Central memory CD8-positive, alpha-beta T cell (primary cell): Measurements from ENCODE around the gene NPC1L1.

Experiments used
- ATAC-seq: fragments of 150-1000 bp; cut with Tn5 transposase; replicated peaks from 2 replicates; pipeline ENCODE4 v1.10.0; 2022; ENCODE audit warnings: mild to moderate bottlenecking, moderate FRiP score, moderate number of reproducible peaks; ENCODE audit not compliant: poor library complexity, severe bottlenecking; ENCODE audit errors: extremely low read depth
- DNase-seq, 2 donors: peaks; one replicate each; pipeline ENCODE4 v3.0.0; 2021; ENCODE audit warnings: low spot score in 2 of 2
- H3K27ac Mint-ChIP-seq: one replicate; pipeline ENCODE4 v1.8.0; 2022; ENCODE audit warnings: low read depth, mild to moderate bottlenecking, moderate library complexity, mixed read lengths
- H3K27me3 Mint-ChIP-seq: one replicate; pipeline ENCODE4 v1.8.0; 2022; ENCODE audit warnings: mixed read lengths
- H3K36me3 Mint-ChIP-seq: one replicate; pipeline ENCODE4 v1.8.0; 2022; ENCODE audit warnings: mild to moderate bottlenecking, moderate library complexity, mixed read lengths; ENCODE audit not compliant: insufficient read depth
- H3K4me1 Mint-ChIP-seq: one replicate; pipeline ENCODE4 v1.8.0; 2022; ENCODE audit warnings: mixed read lengths
- H3K4me3 Mint-ChIP-seq: one replicate; pipeline ENCODE4 v1.8.0; 2022; ENCODE audit warnings: mild to moderate bottlenecking, moderate library complexity, mixed read lengths
- H3K9me3 Mint-ChIP-seq: one replicate; pipeline ENCODE4 v1.8.0; 2022; ENCODE audit warnings: mixed read lengths

The NPC1L1 gene

DNA sequence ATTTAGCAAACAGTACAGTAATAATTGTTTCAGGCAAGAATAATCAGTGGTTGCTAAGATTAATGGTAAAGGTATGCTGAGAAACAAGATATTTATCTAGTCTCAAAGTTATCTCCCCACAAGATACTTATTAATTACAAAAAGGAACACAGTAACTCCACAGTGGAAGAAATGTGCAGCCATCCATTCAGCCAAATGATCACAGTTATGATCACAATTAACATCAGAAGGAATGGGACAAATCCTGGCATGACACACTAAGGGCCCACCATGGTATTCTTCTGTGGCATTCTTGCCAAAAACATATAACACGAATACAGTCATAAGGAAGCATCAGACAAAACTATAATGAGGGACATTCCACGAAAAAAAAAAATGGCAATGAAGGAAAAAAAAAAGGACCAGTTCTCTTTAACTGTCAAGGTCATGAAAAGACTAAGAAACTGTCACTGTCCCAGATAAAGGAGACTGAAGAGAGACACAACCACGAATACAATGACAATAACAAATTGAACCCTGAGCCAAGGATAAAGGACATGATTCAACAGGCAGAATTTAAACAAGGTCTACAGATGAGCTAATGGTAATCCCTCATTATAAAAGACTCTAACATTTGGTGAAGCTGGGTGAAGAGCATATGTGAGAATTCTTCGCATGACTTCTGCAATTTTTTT lies 71.5 kb downstream of the NPC1L1 start:
- Mint-ChIP-seq H3K27me3 (no peaks in the 10 kb centered on the region), H3K27ac (peak overlapping the region; percentile 42), H3K4me3 (no peak overlapping the region), H3K36me3 (peaks cover 57% of the 10 kb centered on the region), H3K4me1 (peaks cover 65% of the 10 kb centered on the region), H3K9me3 (no peaks in the 10 kb centered on the region)
- DNase-seq = no peak
- no peak for ATAC-seq

DNA sequence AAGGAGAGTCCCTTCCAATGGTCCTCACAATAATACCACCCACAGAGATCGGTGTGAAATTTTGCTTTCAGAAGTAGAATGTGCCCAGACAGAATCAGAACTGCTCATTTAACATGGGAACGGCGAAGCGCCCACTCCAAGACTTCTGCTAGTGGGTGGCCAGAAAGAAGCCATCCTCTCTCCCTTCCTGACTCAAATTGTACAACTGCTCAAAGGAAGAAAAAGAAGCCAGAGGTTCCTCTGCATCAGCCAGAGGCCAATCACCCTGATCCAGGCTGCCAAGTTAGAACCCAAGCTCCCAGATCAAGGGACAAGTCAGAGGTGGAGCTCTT lies 73.9 kb downstream of the NPC1L1 start:
- no peak for ATAC-seq
- no peak for DNase-seq
- Mint-ChIP-seq H3K27ac (peak overlapping the region; percentile 29), H3K4me3 (peak overlapping the region; percentile 23), H3K4me1 (peaks cover 66% of the 10 kb centered on the region), H3K9me3 (no peaks in the 10 kb centered on the region), H3K27me3 (no peaks in the 10 kb centered on the region), H3K36me3 (peaks cover 38% of the 10 kb centered on the region)

DNA sequence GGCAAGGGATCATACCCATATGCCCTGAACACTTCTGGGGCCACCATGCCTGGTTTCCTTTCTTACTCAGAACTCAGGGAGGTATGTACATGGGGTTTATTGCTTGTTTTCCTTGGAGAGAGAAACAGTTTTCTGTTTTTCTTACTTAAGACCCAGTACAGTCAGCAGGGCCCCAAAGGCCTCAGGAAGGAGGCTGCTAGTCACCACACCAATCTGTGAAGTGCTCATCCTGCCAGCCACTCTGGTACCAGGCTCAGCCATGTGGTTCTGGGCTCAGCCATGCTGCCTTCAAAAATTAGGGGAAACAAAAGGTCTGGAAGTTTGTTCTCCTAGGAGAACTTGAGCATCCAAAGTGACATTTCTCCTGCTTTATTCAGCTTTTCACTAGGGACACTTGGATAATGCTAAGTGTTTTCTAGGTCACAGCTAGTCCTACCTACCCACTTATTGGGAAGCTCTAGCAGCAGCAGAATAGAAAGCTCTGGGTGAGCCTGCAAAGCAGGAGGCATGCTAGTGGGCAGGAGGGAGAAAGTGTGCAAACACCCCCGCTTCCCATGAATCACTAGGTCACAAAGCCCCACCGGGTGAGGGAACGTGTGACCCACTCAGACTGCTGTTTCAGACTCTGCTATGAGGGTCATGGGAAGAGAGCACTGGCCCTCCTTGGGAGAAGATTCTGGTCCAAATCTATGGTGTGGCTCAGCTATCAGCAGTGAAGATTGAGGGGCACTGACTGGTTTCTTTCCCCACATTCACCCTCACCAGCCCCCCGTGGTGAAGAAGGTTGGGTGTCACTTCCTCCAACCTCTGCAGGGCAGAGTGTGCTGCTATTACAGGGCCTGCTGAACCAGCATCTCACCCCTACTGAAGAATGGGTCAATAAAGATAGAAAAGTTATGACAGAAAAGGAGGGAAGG lies 74.6 kb downstream of the NPC1L1 start:
- H3K4me3 Mint-ChIP-seq = peak overlapping the region; percentile 23
- no peaks in the 10 kb centered on the region for H3K27me3 Mint-ChIP-seq
- H3K36me3 Mint-ChIP-seq = peaks cover 39% of the 10 kb centered on the region
- peaks cover 67% of the 10 kb centered on the region for H3K4me1 Mint-ChIP-seq
- ATAC-seq (no peak), DNase-seq (no peak)
- no peaks in the 10 kb centered on the region for H3K9me3 Mint-ChIP-seq
- peak overlapping the region; percentile 29 for H3K27ac Mint-ChIP-seq

DNA sequence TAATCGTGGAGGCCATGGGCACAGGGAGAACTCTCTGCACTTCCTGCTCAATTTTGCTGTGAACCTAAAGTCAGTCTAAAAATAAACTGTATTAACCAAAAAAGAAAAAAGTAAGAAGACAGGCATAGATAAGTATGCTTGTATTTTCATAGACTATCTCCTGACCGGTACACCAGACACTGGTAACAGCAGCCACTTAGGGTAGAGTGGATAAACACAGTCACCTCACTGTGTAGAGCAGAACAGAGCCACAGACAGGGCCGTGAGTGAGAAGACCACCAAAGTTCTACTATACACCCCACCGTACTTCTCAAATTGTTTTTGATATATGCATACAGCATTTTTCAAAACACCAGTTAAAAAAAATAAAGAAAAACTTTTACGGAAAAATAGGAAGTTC lies 75.6 kb downstream of the NPC1L1 start:
- Mint-ChIP-seq H3K36me3 (peaks cover 39% of the 10 kb centered on the region), H3K4me1 (peaks cover 72% of the 10 kb centered on the region), H3K4me3 (no peak overlapping the region), H3K9me3 (no peaks in the 10 kb centered on the region), H3K27me3 (no peaks in the 10 kb centered on the region), H3K27ac (no peak overlapping the region)
- DNase-seq = no peak
- no peak for ATAC-seq

DNA sequence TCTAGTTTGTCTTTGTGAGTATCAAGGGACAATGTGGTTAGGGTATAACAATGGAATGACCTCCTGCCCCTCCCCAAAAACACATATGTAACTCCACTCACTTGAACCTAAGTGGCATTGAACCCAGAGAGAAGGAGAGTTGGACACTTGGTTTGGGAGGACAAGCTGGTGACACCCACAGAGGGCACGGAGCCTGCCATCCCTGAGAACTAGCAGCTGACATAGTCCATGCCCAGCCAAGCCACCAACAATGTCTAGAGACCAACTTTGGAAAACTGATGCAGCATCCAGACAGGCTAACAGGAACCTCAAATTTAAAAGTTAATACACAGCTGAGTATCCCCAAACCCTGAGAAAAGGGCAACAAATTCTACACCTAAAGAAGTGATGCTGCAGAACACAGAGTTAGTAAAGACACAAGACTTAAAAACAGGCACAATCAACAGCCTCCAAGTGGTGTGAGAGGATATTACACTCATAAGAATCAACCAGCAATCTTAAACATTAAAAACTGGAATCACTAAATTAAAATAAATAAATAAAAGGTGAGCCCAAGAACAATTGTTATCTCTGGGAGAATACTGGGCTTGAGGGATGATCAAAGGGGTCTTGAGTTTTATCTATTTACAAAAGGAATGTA lies 77.8 kb downstream of the NPC1L1 start:
- ATAC-seq (no peak), DNase-seq (no peak)
- Mint-ChIP-seq H3K9me3 (no peaks in the 10 kb centered on the region), H3K36me3 (peaks cover 30% of the 10 kb centered on the region), H3K27ac (no peak overlapping the region), H3K27me3 (no peaks in the 10 kb centered on the region), H3K4me3 (no peak overlapping the region), H3K4me1 (peaks cover 70% of the 10 kb centered on the region)
